ENCODE measurements around the gene TNS2.

DNA sequence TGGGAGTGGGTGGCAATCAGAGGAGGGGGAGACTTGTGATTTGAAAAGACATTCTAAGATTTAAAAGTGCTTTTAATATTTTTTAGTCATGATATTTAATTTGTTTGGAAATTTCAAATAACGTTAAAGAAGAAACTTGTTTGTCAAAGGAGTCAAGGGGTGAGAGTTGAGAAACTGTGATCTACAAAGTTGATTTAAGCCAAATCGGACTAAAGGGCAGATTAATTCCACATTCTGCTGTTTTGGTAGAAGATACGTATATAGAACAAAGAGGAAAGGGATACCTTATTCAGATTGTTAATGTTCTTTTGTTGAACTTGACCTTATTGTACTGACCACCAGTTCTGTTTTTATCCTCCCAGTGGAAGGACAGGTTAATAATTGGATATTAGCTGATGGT, 36.9 kb upstream of the TNS2 start:
- TF ChIP-seq, protein P1, sequence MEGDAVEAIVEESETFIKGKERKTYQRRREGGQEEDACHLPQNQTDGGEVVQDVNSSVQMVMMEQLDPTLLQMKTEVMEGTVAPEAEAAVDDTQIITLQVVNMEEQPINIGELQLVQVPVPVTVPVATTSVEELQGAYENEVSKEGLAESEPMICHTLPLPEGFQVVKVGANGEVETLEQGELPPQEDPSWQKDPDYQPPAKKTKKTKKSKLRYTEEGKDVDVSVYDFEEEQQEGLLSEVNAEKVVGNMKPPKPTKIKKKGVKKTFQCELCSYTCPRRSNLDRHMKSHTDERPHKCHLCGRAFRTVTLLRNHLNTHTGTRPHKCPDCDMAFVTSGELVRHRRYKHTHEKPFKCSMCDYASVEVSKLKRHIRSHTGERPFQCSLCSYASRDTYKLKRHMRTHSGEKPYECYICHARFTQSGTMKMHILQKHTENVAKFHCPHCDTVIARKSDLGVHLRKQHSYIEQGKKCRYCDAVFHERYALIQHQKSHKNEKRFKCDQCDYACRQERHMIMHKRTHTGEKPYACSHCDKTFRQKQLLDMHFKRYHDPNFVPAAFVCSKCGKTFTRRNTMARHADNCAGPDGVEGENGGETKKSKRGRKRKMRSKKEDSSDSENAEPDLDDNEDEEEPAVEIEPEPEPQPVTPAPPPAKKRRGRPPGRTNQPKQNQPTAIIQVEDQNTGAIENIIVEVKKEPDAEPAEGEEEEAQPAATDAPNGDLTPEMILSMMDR (conservative IDR thresholded peaks at IDR 0.05; ENCODE audit: low read depth, low read length), result no peak
- no peak for TF ChIP-seq EZH2 (IDR thresholded peaks at IDR 0.05; ENCODE audit: borderline replicate concordance, low read depth, low read length, poor library complexity, severe bottlenecking)

Measured in A673 (cell line).